Measurements from ENCODE around the gene COA4. TPM values are rescaled to one million over a fixed set of nuclear protein-coding genes. Genes with fewer than 3 reads are reported as not detected.

The COA4 gene
- total RNA-seq, 1 experiment from 2014 or later, result 97.0 TPM

DNA sequence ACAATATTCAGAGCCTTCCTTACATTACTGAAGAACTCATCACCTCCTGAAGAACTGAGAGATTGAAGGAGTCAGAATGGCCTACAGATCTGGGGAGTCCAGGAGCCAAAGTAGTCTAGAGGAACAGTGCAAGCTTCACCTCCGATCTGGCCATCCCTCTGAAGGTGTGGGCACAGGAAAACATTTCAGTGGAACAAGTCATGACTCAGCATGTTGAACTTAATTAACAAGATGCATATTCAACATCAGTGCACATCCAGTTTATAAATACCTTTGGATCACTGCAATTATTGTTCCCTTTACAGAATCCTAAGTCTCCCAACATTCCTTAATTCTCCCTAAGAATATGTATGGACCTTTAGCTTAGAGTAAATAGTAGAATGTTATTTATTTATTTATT lies 25.7 kb upstream of the COA4 start:
- Histone ChIP-seq H3K27me3 (ENCODE audit: insufficient read depth, low read length) (no peaks in the 10 kb centered on the region), H4K20me1 (ENCODE audit: insufficient read depth) (no peaks in the 10 kb centered on the region), H3K36me3 (ENCODE audit: control insufficient read depth in 1 of 2, insufficient read depth in 2 of 2, low read length in 2 of 2) (no peaks in the 10 kb centered on the region), H3K9me2 (ENCODE audit: insufficient read depth) (no peaks in the 10 kb centered on the region), H3K27ac (ENCODE audit: low read depth, low read length) (no peak overlapping the region), H3K9me3 (ENCODE audit: control insufficient read depth in 1 of 2, insufficient read depth in 1 of 2, low read depth in 1 of 2, low read length in 2 of 2) (no peaks in the 10 kb centered on the region), H3K4me3 (replicated peaks in 1 of 2; ENCODE audit: low read depth in 1 of 2, low read length in 2 of 2) (no peak overlapping the region), H3K79me2 (ENCODE audit: insufficient read depth, low read length) (no peaks in the 10 kb centered on the region), H3K4me2 (ENCODE audit: low read length) (no peak overlapping the region), H3K4me1 (ENCODE audit: control insufficient read depth in 1 of 2, insufficient read depth in 2 of 2, low read length in 2 of 2) (peaks cover 0 to 5% of the 10 kb centered on the region in 2 experiments; a peak in 2 of 4 replicates), H2AFZ (ENCODE audit: low read depth, low read length, poor library complexity, severe bottlenecking) (no peak overlapping the region), H3K9ac (ENCODE audit: low read length) (no peak overlapping the region)
- intact Hi-C loops (cut with micrococcal nuclease), result no loop called here
- ATAC-seq (no peak), DNase-seq (ENCODE audit: low read depth, low spot score) (no peak)
- TF ChIP-seq EZH2 (IDR thresholded peaks at IDR 0.05), result no peak
- no peak for TF ChIP-seq ZBTB33 (IDR thresholded peaks at IDR 0.05; ENCODE audit: extremely low read depth, insufficient replicate concordance, low read length)
- TF ChIP-seq ZFX (IDR thresholded peaks at IDR 0.05), result no peak
- TF ChIP-seq TCF7L2 (IDR thresholded peaks at IDR 0.05; ENCODE audit: borderline replicate concordance, extremely low read depth, insufficient read depth, insufficient read length), result no peak
- no peak for TF ChIP-seq ZNF274 (IDR thresholded peaks at IDR 0.05; ENCODE audit: low read depth, low read length)
- no peak for TF ChIP-seq CEBPB (IDR thresholded peaks at IDR 0.05; ENCODE audit: low read depth)
- TF ChIP-seq, protein P1, sequence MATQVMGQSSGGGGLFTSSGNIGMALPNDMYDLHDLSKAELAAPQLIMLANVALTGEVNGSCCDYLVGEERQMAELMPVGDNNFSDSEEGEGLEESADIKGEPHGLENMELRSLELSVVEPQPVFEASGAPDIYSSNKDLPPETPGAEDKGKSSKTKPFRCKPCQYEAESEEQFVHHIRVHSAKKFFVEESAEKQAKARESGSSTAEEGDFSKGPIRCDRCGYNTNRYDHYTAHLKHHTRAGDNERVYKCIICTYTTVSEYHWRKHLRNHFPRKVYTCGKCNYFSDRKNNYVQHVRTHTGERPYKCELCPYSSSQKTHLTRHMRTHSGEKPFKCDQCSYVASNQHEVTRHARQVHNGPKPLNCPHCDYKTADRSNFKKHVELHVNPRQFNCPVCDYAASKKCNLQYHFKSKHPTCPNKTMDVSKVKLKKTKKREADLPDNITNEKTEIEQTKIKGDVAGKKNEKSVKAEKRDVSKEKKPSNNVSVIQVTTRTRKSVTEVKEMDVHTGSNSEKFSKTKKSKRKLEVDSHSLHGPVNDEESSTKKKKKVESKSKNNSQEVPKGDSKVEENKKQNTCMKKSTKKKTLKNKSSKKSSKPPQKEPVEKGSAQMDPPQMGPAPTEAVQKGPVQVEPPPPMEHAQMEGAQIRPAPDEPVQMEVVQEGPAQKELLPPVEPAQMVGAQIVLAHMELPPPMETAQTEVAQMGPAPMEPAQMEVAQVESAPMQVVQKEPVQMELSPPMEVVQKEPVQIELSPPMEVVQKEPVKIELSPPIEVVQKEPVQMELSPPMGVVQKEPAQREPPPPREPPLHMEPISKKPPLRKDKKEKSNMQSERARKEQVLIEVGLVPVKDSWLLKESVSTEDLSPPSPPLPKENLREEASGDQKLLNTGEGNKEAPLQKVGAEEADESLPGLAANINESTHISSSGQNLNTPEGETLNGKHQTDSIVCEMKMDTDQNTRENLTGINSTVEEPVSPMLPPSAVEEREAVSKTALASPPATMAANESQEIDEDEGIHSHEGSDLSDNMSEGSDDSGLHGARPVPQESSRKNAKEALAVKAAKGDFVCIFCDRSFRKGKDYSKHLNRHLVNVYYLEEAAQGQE (IDR thresholded peaks at IDR 0.05; ENCODE audit: low read depth), result no peak
- TF ChIP-seq EGR1 (IDR thresholded peaks at IDR 0.05; ENCODE audit: low read depth), result no peak
- TF ChIP-seq FOSL1 (IDR thresholded peaks at IDR 0.05; ENCODE audit: low read depth), result no peak
- no peak for TF ChIP-seq ELF1 (IDR thresholded peaks at IDR 0.05; ENCODE audit: borderline replicate concordance, low read depth)
- no peak for TF ChIP-seq POLR2AphosphoS5 (IDR thresholded peaks at IDR 0.05; ENCODE audit: low read depth, low read length)
- no peak for TF ChIP-seq EZH2phosphoT487 (IDR thresholded peaks at IDR 0.05; ENCODE audit: borderline replicate concordance)
- TF ChIP-seq POLR2A (IDR thresholded peaks at IDR 0.05; ENCODE audit: borderline replicate concordance, extremely low read depth, insufficient read depth, insufficient read length), result no peak
- TF ChIP-seq CBX3 (IDR thresholded peaks at IDR 0.05; ENCODE audit: low read depth), result no peak
- TF ChIP-seq SP1 (IDR thresholded peaks at IDR 0.05; ENCODE audit: low read depth), result no peak
- no peak for TF ChIP-seq RAD21 (IDR thresholded peaks at IDR 0.05; ENCODE audit: low read depth)
- TF ChIP-seq ATF3 (IDR thresholded peaks at IDR 0.05), result no peak
- no peak for TF ChIP-seq SRF (IDR thresholded peaks at IDR 0.05; ENCODE audit: low read depth)
- RAD21 ChIA-PET (ENCODE audit: low non-redundant PET in 1 of 2, low total read pairs in 2 of 2, uncharacterized antibody in 2 of 2, unreplicated experiment in 2 of 2), result no interaction called here
- CTCF ChIA-PET, result no interaction called here
- POLR2A ChIA-PET, result no interaction called here
- BruUV-seq (replicated peaks), result no TSS peak

All from HCT116 (cell line).